ENCODE results near the gene SLC40A1. TPM values are rescaled to one million over a fixed set of nuclear protein-coding genes. Genes with fewer than 3 reads are reported as not detected.
A peak's percentile ranks its signal among the peaks of the same experiment; 100 is the strongest.

SLC40A1 gene
- total RNA-seq, 1 donor from 2014 or later: 3.1 TPM

- Mint-ChIP-seq H3K36me3 (ENCODE audit: low read depth, unreplicated experiment) (peaks cover 4% of the 10 kb centered on the region), H3K27me3 (ENCODE audit: low read depth, unreplicated experiment) (no peaks in the 10 kb centered on the region), H3K4me3 (ENCODE audit: unreplicated experiment) (no peak overlapping the region), H3K27ac (ENCODE audit: unreplicated experiment) (no peak overlapping the region), H3K4me1 (ENCODE audit: low read depth, unreplicated experiment) (peaks cover 10% of the 10 kb centered on the region), H3K9me3 (ENCODE audit: unreplicated experiment) (peaks cover 1% of the 10 kb centered on the region)
- DNase-seq (ENCODE audit: low read depth) (no peak), FAIRE-seq (no peak)
- H3K27me3 ChIP-seq (ENCODE audit: insufficient read depth, low read length): no peaks in the 10 kb centered on the region
- no peaks in the 10 kb centered on the region for H3K36me3 ChIP-seq (ENCODE audit: insufficient read depth, low read length)
- H2AFZ ChIP-seq (ENCODE audit: low read depth, low read length): no peak overlapping the region
- H3K9me3 ChIP-seq (ENCODE audit: insufficient read depth, low read depth, low read length): no peaks in the 10 kb centered on the region
- no peaks in the 10 kb centered on the region for H3K4me1 ChIP-seq (ENCODE audit: insufficient read depth, low read length)
- no peaks in the 10 kb centered on the region for H3K79me2 ChIP-seq (ENCODE audit: insufficient read depth, low read length)
- no peak overlapping the region for H3K4me2 ChIP-seq (ENCODE audit: low read length)
- TF ChIP-seq EZH2 (IDR thresholded peaks at IDR 0.05; ENCODE audit: insufficient read depth, low read length) (no peak), CTCF (IDR thresholded peaks at IDR 0.05; ENCODE audit: insufficient read depth, low read depth, low read length) (no peak)
- H3K9ac ChIP-seq (ENCODE audit: low read length): no peak overlapping the region
- H3K27ac ChIP-seq (ENCODE audit: low read depth, low read length): no peak overlapping the region
- no peaks in the 10 kb centered on the region for H4K20me1 ChIP-seq (ENCODE audit: insufficient read depth, low read length)
- no peak overlapping the region for H3K4me3 ChIP-seq (ENCODE audit: insufficient read depth, low read depth, low read length)
These were observed 19.1 kb downstream of the SLC40A1 start for GRCh38 chr2:189561371-189562038.

GRCh38 chr2:189560273-189560586 lies 20.4 kb downstream of the SLC40A1 start:
- no peak overlapping the region for H3K9ac ChIP-seq (ENCODE audit: low read length)
- H3K27me3 ChIP-seq (ENCODE audit: insufficient read depth, low read length): no peaks in the 10 kb centered on the region
- H3K79me2 ChIP-seq (ENCODE audit: insufficient read depth, low read length): no peaks in the 10 kb centered on the region
- Mint-ChIP-seq H3K4me3 (ENCODE audit: unreplicated experiment) (no peak overlapping the region), H3K9me3 (ENCODE audit: unreplicated experiment) (no peaks in the 10 kb centered on the region), H3K36me3 (ENCODE audit: low read depth, unreplicated experiment) (peaks cover 4% of the 10 kb centered on the region), H3K4me1 (ENCODE audit: low read depth, unreplicated experiment) (peaks cover 10% of the 10 kb centered on the region), H3K27ac (ENCODE audit: unreplicated experiment) (no peak overlapping the region), H3K27me3 (ENCODE audit: low read depth, unreplicated experiment) (no peaks in the 10 kb centered on the region)
- FAIRE-seq (no peak), DNase-seq (ENCODE audit: low read depth) (no peak)
- no peaks in the 10 kb centered on the region for H3K9me3 ChIP-seq (ENCODE audit: insufficient read depth, low read depth, low read length)
- no peaks in the 10 kb centered on the region for H4K20me1 ChIP-seq (ENCODE audit: insufficient read depth, low read length)
- no peak overlapping the region for H3K4me2 ChIP-seq (ENCODE audit: low read length)
- H3K4me3 ChIP-seq (ENCODE audit: insufficient read depth, low read depth, low read length): no peak overlapping the region
- H3K36me3 ChIP-seq (ENCODE audit: insufficient read depth, low read length): no peaks in the 10 kb centered on the region
- no peak for TF ChIP-seq EZH2 (IDR thresholded peaks at IDR 0.05; ENCODE audit: insufficient read depth, low read length)
- TF ChIP-seq CTCF (IDR thresholded peaks at IDR 0.05; ENCODE audit: insufficient read depth, low read depth, low read length): no peak
- H3K4me1 ChIP-seq (ENCODE audit: insufficient read depth, low read length): no peaks in the 10 kb centered on the region
- H3K27ac ChIP-seq (ENCODE audit: low read depth, low read length): no peak overlapping the region
- no peak overlapping the region for H2AFZ ChIP-seq (ENCODE audit: low read depth, low read length)

GRCh38 chr2:189559579-189560272 lies 20.9 kb downstream of the SLC40A1 start:
- Mint-ChIP-seq H3K4me1 (ENCODE audit: low read depth, unreplicated experiment) (peaks cover 10% of the 10 kb centered on the region), H3K27ac (ENCODE audit: unreplicated experiment) (peak overlapping the region; percentile 23), H3K9me3 (ENCODE audit: unreplicated experiment) (no peaks in the 10 kb centered on the region), H3K4me3 (ENCODE audit: unreplicated experiment) (no peak overlapping the region), H3K27me3 (ENCODE audit: low read depth, unreplicated experiment) (no peaks in the 10 kb centered on the region), H3K36me3 (ENCODE audit: low read depth, unreplicated experiment) (peaks cover 2% of the 10 kb centered on the region)
- H2AFZ ChIP-seq (ENCODE audit: low read depth, low read length): no peak overlapping the region
- H3K4me2 ChIP-seq (ENCODE audit: low read length): no peak overlapping the region
- no peaks in the 10 kb centered on the region for H3K27me3 ChIP-seq (ENCODE audit: insufficient read depth, low read length)
- no peak for TF ChIP-seq CTCF (IDR thresholded peaks at IDR 0.05; ENCODE audit: insufficient read depth, low read depth, low read length)
- TF ChIP-seq EZH2 (IDR thresholded peaks at IDR 0.05; ENCODE audit: insufficient read depth, low read length): no peak
- no peak for DNase-seq (ENCODE audit: low read depth)
- no peak for FAIRE-seq
- H3K9me3 ChIP-seq (ENCODE audit: insufficient read depth, low read depth, low read length): no peaks in the 10 kb centered on the region
- no peaks in the 10 kb centered on the region for H3K79me2 ChIP-seq (ENCODE audit: insufficient read depth, low read length)
- no peak overlapping the region for H3K4me3 ChIP-seq (ENCODE audit: insufficient read depth, low read depth, low read length)
- H3K36me3 ChIP-seq (ENCODE audit: insufficient read depth, low read length): no peaks in the 10 kb centered on the region
- no peak overlapping the region for H3K9ac ChIP-seq (ENCODE audit: low read length)
- H3K27ac ChIP-seq (ENCODE audit: low read depth, low read length): no peak overlapping the region
- H3K4me1 ChIP-seq (ENCODE audit: insufficient read depth, low read length): no peaks in the 10 kb centered on the region
- H4K20me1 ChIP-seq (ENCODE audit: insufficient read depth, low read length): no peaks in the 10 kb centered on the region

Measured in astrocyte (in vitro differentiated cells and primary cell).